Left ventricle myocardium inferior (tissue), 1 donor: Measurements from ENCODE around the gene ANKIB1. TPM values are rescaled to one million over a fixed set of nuclear protein-coding genes. Genes with fewer than 3 reads are reported as not detected.

Experiments used
- DNase-seq: peaks from one replicate; pipeline ENCODE4 v3.0.0-alpha.2; 2020
- H3K27ac ChIP-seq: fragments of 200-600 bp; replicated peaks from 2 replicates; pipeline ENCODE4 v1.8.0; 2021
- H3K27me3 ChIP-seq: fragments of 200-600 bp; 2 replicates; pipeline ENCODE4 v1.8.0; 2021; ENCODE audit warnings: low read depth
- H3K36me3 ChIP-seq: fragments of 200-600 bp; 2 replicates; pipeline ENCODE4 v1.8.0; 2021
- H3K4me1 ChIP-seq: fragments of 200-600 bp; 2 replicates; pipeline ENCODE4 v1.8.0; 2021
- H3K4me3 ChIP-seq: fragments of 200-600 bp; 2 replicates; pipeline ENCODE4 v1.8.0; 2021; ENCODE audit warnings: mild to moderate bottlenecking, moderate library complexity
- H3K9me3 ChIP-seq: fragments of 200-600 bp; replicated peaks from 2 replicates; pipeline ENCODE4 v1.8.0; 2021
- intact Hi-C: fragments of 100-400 bp; cut with micrococcal nuclease; formaldehyde crosslinking; loops from one replicate; pipeline ENCODE4 v1.11.0; 2022
- total RNA-seq: library from RNA; stranded (reverse); fragmentation: NEBNext Ultra II Directional; extraction: Animal tissue kit (Norgen Biotek cat#: 25700); gene quantifications from one replicate; pipeline ENCODE4 v1.2.1, GENCODE V29; 2021
- TF ChIP-seq, protein P1 (sequence below): fragments of 200-600 bp; IDR thresholded peaks from 2 replicates; pipeline ENCODE4 v1.8.0; 2021; ENCODE audit warnings: antibody characterized with exemption, mild to moderate bottlenecking, borderline replicate concordance
- donor health status: DM: no; HTN: yes; CAD: no; lungs with severe emphysema.

The ANKIB1 gene
- total RNA-seq, 1 donor from 2014 or later = 49.9 TPM

DNA sequence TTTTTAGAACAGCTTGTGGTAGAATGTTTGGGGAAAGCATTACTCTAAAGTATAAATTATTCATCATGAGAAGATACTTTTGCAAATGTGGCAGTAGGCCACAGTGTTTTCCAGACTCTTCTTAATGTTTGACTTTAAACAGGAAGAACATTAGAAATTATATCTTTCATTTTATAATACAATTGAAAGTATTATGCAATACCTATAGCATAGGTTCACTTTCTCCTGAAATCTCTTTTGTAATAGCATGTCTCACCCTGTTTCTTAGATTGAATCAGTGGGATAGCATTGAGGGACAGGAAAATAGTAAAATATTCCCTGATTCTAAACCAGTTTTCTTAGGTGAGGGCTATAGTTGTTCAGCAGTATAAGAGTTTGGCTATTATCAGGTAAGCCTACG is 23.1 kb downstream of the ANKIB1 start:
- Histone ChIP-seq H3K27ac (no peak overlapping the region), H3K36me3 (no peaks in the 10 kb centered on the region), H3K9me3 (peaks cover 7% of the 10 kb centered on the region), H3K4me3 (no peak overlapping the region), H3K4me1 (no peaks in the 10 kb centered on the region), H3K27me3 (no peaks in the 10 kb centered on the region)
- TF ChIP-seq, protein P1, sequence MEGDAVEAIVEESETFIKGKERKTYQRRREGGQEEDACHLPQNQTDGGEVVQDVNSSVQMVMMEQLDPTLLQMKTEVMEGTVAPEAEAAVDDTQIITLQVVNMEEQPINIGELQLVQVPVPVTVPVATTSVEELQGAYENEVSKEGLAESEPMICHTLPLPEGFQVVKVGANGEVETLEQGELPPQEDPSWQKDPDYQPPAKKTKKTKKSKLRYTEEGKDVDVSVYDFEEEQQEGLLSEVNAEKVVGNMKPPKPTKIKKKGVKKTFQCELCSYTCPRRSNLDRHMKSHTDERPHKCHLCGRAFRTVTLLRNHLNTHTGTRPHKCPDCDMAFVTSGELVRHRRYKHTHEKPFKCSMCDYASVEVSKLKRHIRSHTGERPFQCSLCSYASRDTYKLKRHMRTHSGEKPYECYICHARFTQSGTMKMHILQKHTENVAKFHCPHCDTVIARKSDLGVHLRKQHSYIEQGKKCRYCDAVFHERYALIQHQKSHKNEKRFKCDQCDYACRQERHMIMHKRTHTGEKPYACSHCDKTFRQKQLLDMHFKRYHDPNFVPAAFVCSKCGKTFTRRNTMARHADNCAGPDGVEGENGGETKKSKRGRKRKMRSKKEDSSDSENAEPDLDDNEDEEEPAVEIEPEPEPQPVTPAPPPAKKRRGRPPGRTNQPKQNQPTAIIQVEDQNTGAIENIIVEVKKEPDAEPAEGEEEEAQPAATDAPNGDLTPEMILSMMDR = no peak
- no peak for DNase-seq
- intact Hi-C loops = no loop called here

DNA sequence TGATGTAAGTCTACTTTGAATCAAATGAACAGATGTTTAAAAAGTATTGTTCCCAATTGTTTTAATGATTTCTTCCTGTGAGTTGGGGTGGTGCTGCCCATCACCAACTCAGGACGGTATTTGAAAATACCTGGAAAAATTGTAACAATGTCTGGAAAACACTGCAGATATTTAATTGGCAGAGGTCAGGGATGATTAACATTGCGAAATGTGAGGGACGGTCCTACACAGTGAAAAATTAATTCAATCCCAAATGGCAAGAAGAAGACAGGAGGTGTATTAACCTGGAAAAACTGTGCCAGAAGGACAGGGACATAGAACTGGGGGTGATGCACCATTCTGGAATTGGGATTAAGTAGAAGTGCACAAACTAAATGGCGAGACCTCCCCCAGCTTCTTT is 29.6 kb downstream of the ANKIB1 start:
- Histone ChIP-seq H3K36me3 (no peaks in the 10 kb centered on the region), H3K27ac (no peak overlapping the region), H3K4me3 (no peak overlapping the region), H3K4me1 (peaks cover 16% of the 10 kb centered on the region), H3K27me3 (no peaks in the 10 kb centered on the region), H3K9me3 (no peaks in the 10 kb centered on the region)
- intact Hi-C loops = no loop called here
- no peak for DNase-seq
- TF ChIP-seq, protein P1 = no peak

DNA sequence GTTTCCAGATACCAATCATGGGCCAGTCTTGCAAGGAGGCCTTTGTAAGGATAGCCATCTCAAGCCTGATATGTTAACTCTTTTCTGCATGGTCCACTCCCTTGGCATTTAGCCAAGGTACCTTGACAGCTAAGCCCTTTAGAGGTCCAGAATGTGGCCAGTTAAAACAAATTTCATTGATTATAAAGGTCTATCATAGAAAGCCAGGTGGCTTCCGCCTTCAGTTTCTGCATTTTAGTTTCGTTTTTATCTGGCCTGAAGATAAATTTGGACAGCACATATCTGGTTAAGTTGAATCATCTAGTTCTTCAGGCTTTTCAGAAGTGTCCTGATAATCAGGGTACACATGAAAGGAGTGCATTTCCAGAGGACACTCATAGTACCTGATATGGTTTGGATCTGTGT is 30.7 kb downstream of the ANKIB1 start:
- intact Hi-C loops = no loop called here
- no peaks in the 10 kb centered on the region for H3K36me3 ChIP-seq
- TF ChIP-seq, protein P1 = no peak

DNA sequence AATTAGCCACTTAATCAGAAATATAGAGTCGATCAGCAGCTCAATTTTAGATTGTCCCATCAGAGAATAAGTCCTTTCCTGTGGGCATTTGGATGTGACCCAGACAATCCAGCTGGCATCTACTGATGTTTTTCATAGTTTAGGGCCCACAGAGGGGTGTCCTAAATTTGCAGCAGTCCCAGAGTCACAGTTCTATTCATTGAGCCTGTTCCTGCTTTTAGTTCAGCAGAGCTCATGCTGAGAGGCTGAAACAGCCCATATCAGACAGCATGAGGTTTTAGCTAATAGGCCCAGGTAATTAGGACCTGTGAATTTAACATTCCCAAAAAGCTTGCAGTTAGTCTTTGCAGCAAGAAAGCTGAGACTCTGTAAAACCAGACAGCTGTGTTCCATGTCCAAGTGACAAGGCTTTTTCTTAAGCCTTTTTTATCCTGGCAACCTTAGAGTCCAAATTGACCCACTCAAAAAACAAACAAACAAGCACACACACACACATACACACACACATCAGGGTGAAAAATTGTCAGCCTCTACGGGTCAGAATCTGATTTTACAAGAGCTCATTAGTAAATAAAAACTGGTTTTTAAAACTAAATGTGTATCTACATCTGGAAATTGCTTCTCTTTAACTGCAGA is 33.7 kb downstream of the ANKIB1 start:
- H3K9me3 ChIP-seq = peaks cover 7% of the 10 kb centered on the region
- no peaks in the 10 kb centered on the region for H3K36me3 ChIP-seq
- peaks cover 35% of the 10 kb centered on the region for H3K4me1 ChIP-seq
- intact Hi-C loops = no loop called here
- no peak overlapping the region for H3K27ac ChIP-seq
- no peak overlapping the region for H3K4me3 ChIP-seq
- TF ChIP-seq, protein P1 = no peak
- no peaks in the 10 kb centered on the region for H3K27me3 ChIP-seq
- DNase-seq = no peak

More for the DNA sequence above, 30.7 kb downstream of the ANKIB1 start:
- Histone ChIP-seq H3K27ac (no peak overlapping the region), H3K4me3 (no peak overlapping the region), H3K4me1 (peaks cover 16% of the 10 kb centered on the region), H3K9me3 (peaks cover 7% of the 10 kb centered on the region), H3K27me3 (no peaks in the 10 kb centered on the region)
- DNase-seq = no peak

DNA sequence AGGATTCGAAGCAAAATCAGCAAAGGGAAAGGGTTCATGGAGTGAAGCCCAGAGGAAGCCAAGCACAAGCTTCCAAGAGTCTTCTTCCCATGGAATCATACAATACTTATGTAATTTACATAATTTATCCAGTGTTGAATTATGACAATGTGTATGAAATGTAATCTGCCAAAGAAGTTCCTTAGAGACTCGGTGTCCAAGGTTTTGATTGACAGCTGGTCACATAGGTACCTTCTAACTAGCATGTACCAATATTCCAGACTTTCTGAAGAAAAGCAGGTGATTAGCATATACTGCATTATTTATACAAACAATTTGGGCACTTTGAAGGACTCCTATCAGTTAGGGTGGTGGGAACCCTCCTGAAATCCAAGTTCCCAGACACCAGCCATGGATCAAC is 35.3 kb downstream of the ANKIB1 start:
- no peaks in the 10 kb centered on the region for H3K36me3 ChIP-seq
- DNase-seq = no peak
- intact Hi-C loops = no loop called here
- peaks cover 7% of the 10 kb centered on the region for H3K9me3 ChIP-seq
- H3K27ac ChIP-seq = no peak overlapping the region
- no peaks in the 10 kb centered on the region for H3K27me3 ChIP-seq
- no peak overlapping the region for H3K4me3 ChIP-seq
- peaks cover 35% of the 10 kb centered on the region for H3K4me1 ChIP-seq
- TF ChIP-seq, protein P1 = no peak
